Adipocyte (in vitro differentiated cells): ENCODE results near the gene FBLIM1.

Source experiments
- DNase-seq: peaks from one replicate; pipeline ENCODE4 v3.0.0-alpha.2; 2015; ENCODE audit warnings: low read depth
- H3K27me3 ChIP-seq: replicated peaks from 2 replicates; pipeline ENCODE4 v1.7.0; 2013; ENCODE audit warnings: mild to moderate bottlenecking, low read length, moderate library complexity; ENCODE audit not compliant: control insufficient read depth, insufficient read depth
- H3K36me3 ChIP-seq: 2 replicates; pipeline ENCODE4 v1.7.0; 2013; ENCODE audit warnings: low read length, mild to moderate bottlenecking, moderate library complexity; ENCODE audit not compliant: control insufficient read depth, insufficient read depth, severe bottlenecking
- H3K4me1 ChIP-seq: 2 replicates; pipeline ENCODE4 v1.7.0; 2013; ENCODE audit warnings: mild to moderate bottlenecking, low read length, moderate library complexity; ENCODE audit not compliant: control insufficient read depth, insufficient read depth
- H3K4me3 ChIP-seq: 2 replicates; pipeline ENCODE4 v1.7.0; 2013; ENCODE audit warnings: mild to moderate bottlenecking, low read length, moderate library complexity
- H3K9ac ChIP-seq: 2 replicates; pipeline ENCODE4 v1.7.0; 2013; ENCODE audit warnings: mild to moderate bottlenecking, low read length, moderate library complexity
- H3K9me3 ChIP-seq: 2 replicates; pipeline ENCODE4 v1.7.0; 2013; ENCODE audit warnings: mild to moderate bottlenecking, low read length, moderate library complexity; ENCODE audit not compliant: control insufficient read depth

The FBLIM1 gene

GRCh38 chr1:15786581-15786980, 28.0 kb downstream of the FBLIM1 start:
- Histone ChIP-seq H3K4me3 (no peak overlapping the region), H3K36me3 (no peaks in the 10 kb centered on the region), H3K4me1 (peaks cover 18% of the 10 kb centered on the region), H3K9me3 (no peaks in the 10 kb centered on the region), H3K9ac (no peak overlapping the region), H3K27me3 (no peaks in the 10 kb centered on the region)
- no peak for DNase-seq

- no peak overlapping the region for H3K4me3 ChIP-seq
- H3K36me3 ChIP-seq, result no peaks in the 10 kb centered on the region
- H3K9me3 ChIP-seq, result no peaks in the 10 kb centered on the region
- H3K4me1 ChIP-seq, result peaks cover 21% of the 10 kb centered on the region
- no peak overlapping the region for H3K9ac ChIP-seq
- peak; percentile 38 for DNase-seq
- no peaks in the 10 kb centered on the region for H3K27me3 ChIP-seq
Observed at GRCh38 chr1:15788624-15789301, 30.2 kb downstream of the FBLIM1 start.

GRCh38 chr1:15796086-15796462, 37.5 kb downstream of the FBLIM1 start:
- peak overlapping the region; percentile 48 for H3K4me3 ChIP-seq
- H3K9me3 ChIP-seq, result no peaks in the 10 kb centered on the region
- H3K27me3 ChIP-seq, result no peaks in the 10 kb centered on the region
- peaks cover 55% of the 10 kb centered on the region for H3K4me1 ChIP-seq
- peak overlapping the region; percentile 60 for H3K9ac ChIP-seq
- no peaks in the 10 kb centered on the region for H3K36me3 ChIP-seq
- DNase-seq, result no peak

- DNase-seq, result no peak
- Histone ChIP-seq H3K9ac (peak overlapping the region; percentile 30), H3K36me3 (no peaks in the 10 kb centered on the region), H3K27me3 (no peaks in the 10 kb centered on the region), H3K4me3 (no peak overlapping the region), H3K4me1 (peaks cover 69% of the 10 kb centered on the region), H3K9me3 (no peaks in the 10 kb centered on the region)
Observed at GRCh38 chr1:15797614-15798390, 39.2 kb downstream of the FBLIM1 start.

- H3K9ac ChIP-seq, result peak overlapping the region; percentile 86
- H3K27me3 ChIP-seq, result no peaks in the 10 kb centered on the region
- peak; percentile 97 for DNase-seq
- H3K4me1 ChIP-seq, result peaks cover 69% of the 10 kb centered on the region
- peak overlapping the region; percentile 59 for H3K4me3 ChIP-seq
- H3K9me3 ChIP-seq, result no peaks in the 10 kb centered on the region
- H3K36me3 ChIP-seq, result no peaks in the 10 kb centered on the region
Observed at GRCh38 chr1:15799004-15799867, 40.6 kb downstream of the FBLIM1 start.

GRCh38 chr1:15799928-15800835, 41.6 kb downstream of the FBLIM1 start:
- peak; percentile 55 for DNase-seq
- Histone ChIP-seq H3K4me1 (peaks cover 61% of the 10 kb centered on the region), H3K9ac (peak overlapping the region; percentile 86), H3K36me3 (no peaks in the 10 kb centered on the region), H3K9me3 (no peaks in the 10 kb centered on the region), H3K4me3 (peak overlapping the region; percentile 49), H3K27me3 (no peaks in the 10 kb centered on the region)

GRCh38 chr1:15802234-15802965, 43.8 kb downstream of the FBLIM1 start:
- DNase-seq, result peak; percentile 52
- no peaks in the 10 kb centered on the region for H3K27me3 ChIP-seq
- no peaks in the 10 kb centered on the region for H3K9me3 ChIP-seq
- H3K4me1 ChIP-seq, result peaks cover 44% of the 10 kb centered on the region
- peak overlapping the region; percentile 27 for H3K9ac ChIP-seq
- H3K36me3 ChIP-seq, result no peaks in the 10 kb centered on the region
- H3K4me3 ChIP-seq, result no peak overlapping the region

GRCh38 chr1:15803380-15803779, 44.8 kb downstream of the FBLIM1 start:
- Histone ChIP-seq H3K4me3 (no peak overlapping the region), H3K36me3 (no peaks in the 10 kb centered on the region), H3K27me3 (no peaks in the 10 kb centered on the region), H3K9ac (no peak overlapping the region), H3K9me3 (no peaks in the 10 kb centered on the region), H3K4me1 (peaks cover 37% of the 10 kb centered on the region)
- peak; percentile 48 for DNase-seq

- Histone ChIP-seq H3K9me3 (no peaks in the 10 kb centered on the region), H3K4me3 (no peak overlapping the region), H3K9ac (no peak overlapping the region), H3K4me1 (peaks cover 43% of the 10 kb centered on the region), H3K36me3 (no peaks in the 10 kb centered on the region), H3K27me3 (no peaks in the 10 kb centered on the region)
- DNase-seq, result no peak
Observed at GRCh38 chr1:15804060-15804459, 45.5 kb downstream of the FBLIM1 start.

GRCh38 chr1:15807121-15807520, 48.5 kb downstream of the FBLIM1 start:
- Histone ChIP-seq H3K27me3 (no peaks in the 10 kb centered on the region), H3K4me1 (peaks cover 34% of the 10 kb centered on the region), H3K4me3 (no peak overlapping the region), H3K36me3 (no peaks in the 10 kb centered on the region), H3K9ac (no peak overlapping the region), H3K9me3 (no peaks in the 10 kb centered on the region)
- DNase-seq, result no peak
